COLO829 (cell line): ENCODE data around the gene SIPA1L3.

Source experiments
- DNase-seq: peaks from one replicate; pipeline ENCODE4 v3.0.0; 2012; ENCODE audit warnings: low spot score

The SIPA1L3 gene

DNA sequence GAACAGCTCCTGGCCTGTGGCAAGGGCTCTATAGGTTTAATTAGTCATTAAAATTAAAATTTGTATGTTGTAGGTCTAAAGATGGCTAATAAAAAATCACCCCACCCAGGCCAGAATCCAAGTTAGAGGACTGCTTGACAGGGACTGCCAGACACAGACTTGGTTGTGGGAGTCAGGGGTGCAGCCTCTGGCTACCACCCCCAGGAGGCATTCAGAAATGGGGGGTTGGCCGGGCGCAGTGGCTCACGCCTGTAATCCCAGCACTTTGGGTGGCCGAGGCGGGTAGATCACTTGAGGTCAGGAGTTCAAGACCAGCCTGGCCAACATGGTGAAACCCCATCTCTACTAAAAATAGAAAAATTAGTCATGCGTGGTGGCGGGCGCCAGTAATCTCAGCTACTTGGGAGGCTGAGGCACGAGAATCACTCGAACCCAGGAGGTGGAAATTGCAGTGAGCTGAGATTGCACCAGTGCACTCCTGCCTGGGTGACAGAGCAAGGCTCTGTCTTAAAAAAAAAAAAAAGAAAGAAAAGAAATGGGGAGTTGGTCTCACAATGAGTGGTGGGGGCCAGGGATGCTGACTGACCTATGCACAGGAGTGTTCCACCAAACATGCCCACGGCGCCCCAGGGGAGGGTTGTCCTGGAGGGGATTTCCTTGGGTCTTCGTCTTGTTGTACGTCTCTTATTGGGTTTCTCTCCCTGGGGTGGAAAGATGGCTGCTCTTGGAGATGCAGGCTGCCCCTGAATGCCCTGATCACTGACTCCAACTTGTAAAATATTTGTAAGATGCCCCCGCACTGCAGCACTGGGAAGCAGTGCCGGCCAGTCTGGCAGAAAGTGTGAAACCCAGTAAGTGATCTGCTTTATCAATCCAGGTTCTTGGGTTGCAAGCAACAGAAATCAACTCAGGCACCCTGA is 68.8 kb downstream of the SIPA1L3 start:
- DNase-seq = no peak

DNA sequence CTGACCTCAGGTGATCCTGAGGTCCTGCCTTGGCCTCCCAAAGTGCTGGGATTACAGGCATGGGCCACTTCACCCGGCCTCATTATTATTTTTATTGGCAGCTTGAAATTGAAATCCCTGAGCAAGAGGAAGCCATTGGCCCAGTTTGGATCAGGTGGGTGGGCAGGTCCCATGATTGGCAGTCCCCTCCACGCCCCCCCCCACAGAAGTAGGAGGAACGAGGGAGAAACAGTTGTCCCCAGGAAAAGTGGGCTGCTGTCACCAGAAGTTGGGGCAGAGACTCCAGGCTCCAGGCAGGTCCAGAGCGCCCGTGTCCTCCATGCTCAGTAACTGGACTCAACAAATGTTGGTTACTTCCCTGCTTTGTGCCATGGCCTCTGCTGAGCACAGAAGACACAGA is 70.4 kb downstream of the SIPA1L3 start:
- DNase-seq = no peak

DNA sequence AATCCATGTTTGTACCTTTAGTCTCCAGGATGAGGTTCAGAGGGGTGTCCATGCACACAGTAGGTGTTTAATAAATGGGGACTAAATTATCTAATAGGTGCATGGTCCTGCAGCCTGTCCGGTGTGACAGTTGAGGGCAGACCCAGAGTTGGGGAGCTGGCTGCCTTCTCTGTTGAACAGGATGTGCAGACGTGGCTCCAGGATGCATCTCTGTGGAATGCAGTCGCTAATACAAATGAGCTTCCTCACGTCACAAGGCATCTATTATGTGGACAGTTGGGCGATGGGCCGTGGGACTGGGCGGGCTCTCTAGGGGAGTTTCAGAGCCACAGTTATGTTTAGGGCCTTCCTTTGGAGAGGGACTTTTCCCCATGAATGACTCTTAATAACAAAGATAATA is 71.0 kb downstream of the SIPA1L3 start:
- DNase-seq = peak; percentile 72

DNA sequence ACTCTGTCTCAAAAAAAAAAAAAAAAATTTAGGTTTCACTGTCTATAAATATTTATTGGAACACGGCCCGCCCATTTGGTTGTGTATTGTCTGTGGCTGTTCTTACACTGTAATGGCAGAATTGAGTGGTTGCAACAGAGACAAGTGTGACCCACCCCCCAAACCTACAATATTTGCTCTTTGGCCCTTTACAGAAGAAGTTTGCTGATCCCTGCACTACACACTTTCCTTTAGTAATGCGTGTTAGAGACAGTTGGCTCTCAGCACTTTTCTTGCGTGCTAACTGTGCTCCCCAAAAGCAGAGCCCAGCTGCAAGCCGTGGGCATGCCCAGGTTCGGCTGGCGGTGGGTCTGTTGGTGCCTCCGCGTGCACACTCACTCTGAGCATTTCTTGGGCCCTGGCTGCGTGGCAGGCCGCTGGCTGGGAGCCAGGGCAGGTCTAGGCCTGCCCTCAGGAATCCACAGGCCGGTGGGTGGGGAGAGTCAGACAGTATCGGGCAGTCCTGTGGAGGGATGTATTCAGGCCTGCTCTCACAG is 72.6 kb downstream of the SIPA1L3 start:
- no peak for DNase-seq

DNA sequence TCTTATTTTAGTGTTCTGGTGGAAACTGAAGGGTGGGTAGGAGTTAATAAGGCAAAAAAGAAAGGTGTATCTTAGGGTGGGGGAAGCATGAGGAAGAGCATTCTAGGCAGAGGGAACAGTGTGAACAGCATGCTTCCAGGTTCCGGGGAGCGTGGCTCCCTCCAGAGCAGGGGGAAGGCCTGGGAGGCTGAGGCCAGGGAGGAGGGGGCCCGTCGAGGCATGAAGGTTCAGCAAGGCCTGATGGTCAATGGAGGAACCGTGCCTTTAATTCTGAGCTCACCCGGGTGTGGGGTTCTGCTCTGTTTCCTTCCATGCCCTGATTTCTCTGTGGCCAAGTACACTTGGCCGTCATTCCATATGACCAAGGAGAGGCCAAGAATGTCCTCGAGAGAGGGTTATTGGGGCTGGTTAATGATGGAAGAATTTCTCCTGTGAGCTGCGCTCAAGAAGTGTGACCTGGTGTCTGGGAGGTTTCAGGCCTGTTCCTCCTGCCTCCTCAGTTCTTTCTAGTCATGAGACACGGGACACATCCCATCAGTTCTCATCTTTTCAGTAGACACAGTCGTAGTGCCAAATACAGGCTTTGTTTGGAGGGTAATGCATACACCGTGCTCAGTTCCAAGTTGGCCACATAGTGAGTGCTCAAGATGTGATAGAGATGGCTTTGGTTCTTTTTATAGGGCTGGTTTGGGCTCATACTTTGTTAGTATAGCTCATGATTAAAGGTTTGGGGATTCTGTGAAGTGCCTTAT is 73.6 kb downstream of the SIPA1L3 start:
- no peak for DNase-seq

DNA sequence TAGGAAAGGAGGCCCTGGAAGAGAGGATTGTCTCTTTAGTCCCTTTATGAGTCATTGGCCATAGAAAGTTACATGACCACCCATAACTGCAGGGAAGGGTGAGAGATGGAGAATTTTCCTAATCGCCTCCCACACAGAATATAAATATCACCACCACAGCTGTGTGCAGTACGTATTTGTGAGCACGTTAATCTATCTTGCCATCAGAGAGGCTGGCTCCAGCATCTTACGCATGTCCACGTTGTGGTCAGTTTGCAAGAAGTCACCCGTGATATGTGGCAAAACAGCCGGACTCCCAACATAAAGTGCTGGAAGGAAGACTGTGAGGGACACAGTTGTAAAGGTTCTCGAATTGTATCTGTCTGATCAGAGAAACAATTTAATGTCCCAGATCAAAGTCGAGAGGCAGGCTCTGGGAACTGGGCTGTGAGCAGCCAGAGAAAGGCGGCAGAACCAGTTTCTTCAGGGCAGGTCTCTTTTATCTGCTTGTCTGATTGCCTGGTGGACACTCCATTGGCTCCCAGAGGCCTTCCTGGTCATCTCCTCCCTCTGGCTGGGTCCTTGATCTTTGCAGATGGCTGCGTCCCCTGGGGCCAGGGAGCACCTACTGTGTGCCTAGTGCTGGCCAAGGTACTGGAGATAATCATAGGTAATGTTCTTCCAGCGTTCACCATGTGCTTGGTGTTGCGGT is 74.9 kb downstream of the SIPA1L3 start:
- no peak for DNase-seq

DNA sequence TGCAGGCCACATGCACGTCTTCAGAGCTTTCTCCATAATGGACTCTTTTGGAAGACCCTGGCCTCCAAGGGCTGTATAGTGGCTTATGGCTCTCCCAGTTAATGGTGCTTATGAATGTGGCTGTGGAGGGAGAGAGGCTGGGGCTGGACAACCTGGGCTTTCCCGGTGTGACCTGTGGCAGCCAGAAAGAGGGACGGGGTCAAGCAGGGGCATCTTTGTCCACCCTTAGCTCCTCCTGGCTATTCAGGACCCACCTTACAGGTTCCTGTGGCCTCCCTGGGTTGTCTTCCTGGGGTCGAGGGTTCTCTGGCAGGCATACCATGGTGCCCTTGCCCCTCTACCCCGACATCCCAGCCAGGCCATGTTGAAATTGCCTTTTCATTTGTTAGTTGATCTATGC is 75.6 kb downstream of the SIPA1L3 start:
- DNase-seq = no peak

DNA sequence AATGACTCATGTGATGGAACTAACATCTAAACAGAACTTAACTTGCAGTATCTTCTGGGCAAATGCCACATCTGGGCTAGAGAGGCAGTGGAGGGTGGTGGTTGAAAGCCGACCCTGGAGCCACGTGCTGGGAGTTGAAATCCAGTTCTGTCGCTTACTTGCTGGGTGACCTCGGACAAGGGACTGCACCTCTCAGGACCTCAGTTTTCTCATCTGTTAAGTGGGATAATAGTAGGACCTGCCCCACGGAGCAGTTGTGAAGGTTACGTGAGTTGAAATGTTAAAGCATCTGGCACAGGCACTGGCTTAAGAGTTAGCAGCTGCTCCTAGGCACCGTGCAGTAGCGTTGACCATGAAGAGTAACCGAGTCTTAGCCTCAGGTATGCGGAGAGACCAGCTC is 76.1 kb downstream of the SIPA1L3 start:
- no peak for DNase-seq

DNA sequence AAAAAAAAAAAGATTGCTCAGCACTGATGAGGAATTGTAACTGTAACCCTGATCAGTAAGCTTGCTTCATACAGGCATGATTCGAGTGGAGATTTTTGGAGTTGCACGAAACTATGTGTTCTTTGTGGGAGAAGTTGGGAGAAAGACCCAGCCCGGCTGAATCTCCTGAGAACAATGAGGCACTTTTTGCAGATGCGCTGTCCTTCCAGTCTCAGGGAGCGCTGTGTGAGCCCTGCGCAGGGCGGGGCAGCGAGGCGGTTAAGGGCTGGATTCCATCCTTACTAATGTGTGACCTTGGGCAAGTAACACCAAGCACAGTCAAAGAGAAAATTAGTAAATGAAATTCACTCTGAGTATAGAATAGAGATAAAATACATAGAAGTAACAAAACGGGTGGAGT is 76.9 kb downstream of the SIPA1L3 start:
- peak; percentile 39 for DNase-seq

DNA sequence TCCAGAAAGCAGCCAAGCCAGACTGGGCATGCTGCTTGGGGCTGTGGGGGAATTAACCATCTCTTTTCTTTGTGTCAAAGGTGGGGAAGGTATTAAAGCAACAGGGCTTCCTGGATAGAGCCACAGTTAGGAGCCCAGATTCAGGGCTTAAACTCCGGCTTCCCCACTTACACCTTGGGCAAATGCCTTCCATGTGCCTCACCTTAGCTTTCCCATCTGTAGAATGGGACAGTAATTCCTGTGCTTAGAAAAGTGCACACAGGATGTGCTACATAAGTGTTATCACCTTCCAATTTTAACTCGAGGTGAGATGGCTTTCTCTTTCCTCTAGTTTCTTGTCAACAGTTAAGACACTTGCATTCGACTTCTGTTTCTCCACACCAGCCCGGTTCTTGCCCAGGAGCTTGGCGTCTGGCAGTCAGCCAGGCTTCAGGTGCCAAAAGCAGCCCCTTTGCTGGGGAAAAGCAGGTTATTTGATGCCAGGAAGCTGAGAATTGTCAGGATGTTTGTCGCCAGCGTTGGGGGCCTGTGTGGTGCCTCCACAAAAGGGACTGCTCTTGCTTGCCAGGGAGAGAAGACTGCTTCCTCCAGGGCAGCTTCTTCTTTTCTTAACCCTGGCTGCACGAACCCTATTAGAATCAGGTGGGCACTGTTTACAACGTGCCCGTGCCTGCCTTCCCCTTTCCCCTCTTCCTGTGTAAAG is 79.2 kb downstream of the SIPA1L3 start:
- DNase-seq = no peak

DNA sequence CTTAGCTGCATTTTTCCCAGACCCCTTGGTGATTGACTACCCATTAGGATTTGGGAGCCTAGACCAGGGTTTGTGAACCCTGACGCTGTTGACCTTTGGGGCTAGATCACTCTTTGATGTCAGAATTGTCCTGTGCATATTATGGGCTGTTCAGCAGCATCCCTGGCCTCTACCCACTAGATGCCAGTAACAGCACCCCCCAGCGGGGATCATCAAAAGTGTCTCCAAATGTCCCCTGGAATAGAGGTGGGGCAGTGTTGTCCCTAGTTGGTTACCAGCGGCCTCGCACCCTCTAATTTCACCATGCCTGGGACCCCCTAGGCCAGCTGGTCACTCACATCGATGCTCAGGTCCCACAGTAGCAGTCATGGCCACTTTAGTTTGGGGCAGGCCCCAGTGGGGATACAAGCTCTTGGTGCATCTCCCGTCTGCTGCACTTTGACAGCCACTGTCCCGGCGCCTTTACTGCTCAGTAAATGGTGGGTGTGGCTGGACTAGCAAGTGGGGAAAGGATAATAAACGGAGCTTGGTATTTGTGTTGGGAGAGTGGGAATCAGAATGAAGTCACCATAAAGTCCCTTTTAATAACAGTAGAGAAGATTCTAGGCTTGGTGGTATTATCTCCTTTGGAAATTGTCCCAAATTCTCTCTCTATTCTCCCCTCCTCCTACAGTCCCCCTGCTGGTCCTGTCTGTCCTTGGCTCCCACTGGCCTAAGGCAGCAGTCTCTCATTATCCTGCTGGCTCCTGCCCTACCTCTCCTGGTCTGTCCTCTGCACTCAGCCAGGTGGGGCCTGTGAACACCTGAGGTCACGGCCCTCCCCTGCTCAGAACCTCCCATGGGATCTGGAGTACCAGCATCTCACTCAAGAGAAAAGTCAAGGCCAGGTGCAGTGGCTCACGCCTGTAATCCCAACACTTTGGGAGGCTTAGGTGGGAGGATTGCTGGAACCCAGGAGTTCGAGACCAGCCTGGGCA is 80.6 kb downstream of the SIPA1L3 start:
- no peak for DNase-seq

DNA sequence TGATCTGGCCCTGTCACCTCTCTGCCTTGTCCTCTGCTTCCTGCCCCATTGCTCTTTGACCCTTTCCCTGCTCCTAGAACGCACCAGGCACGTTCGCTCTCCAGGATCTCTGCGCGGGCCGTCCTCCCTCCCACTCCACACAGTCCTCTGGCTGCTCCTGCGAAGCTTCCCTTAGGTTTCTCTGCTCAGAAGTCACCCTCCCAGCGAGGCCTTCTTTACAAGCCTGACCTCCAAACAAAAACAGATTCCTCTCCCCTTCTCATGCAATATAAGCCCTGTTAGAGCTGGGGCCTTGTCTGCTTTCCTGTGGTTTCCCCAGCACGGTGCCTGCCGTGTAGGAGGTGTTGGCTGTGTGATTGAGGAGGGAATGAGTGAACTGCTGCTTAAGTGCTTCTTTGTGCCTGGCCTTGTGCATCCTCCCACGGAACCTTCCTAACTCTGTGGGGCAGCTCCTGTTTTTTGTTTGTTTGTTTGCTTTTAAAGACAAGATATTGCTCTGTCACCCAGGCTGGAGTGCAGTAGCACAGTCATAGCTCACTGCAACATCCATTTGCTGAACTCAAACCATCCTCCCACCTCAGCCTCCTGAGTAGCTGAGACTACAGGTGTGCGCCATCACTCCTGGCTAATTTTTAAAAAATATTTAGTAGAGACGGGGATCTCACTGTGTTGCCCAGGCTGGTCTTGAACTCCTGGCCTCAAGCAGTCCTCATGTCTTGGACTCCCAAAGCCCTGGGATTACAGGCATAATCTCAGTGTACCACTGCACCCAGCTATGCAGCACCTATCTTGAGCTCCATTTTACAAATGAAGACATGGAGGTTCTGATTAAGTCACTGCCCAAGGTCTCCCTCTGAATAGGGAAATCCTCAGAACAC is 82.0 kb downstream of the SIPA1L3 start:
- no peak for DNase-seq

DNA sequence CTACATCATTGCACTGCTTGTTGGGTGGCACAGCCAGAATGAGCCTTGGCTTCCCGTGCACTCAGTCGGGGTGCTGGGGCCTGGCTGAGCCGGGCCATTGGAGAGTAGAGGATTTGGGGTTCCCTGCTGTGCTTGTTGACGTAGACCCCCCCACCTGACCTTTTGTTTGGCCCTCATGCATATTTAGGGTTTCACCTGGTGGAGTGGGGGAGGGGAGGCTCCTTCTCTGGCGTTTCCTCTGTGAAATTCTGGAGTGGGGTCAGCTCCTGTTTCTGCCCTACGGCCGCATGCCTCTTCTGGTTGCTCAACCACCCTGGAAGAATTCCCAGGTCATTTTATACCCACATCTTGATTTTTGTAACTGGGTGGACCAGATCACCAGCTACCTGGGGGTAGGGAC is 82.8 kb downstream of the SIPA1L3 start:
- no peak for DNase-seq

DNA sequence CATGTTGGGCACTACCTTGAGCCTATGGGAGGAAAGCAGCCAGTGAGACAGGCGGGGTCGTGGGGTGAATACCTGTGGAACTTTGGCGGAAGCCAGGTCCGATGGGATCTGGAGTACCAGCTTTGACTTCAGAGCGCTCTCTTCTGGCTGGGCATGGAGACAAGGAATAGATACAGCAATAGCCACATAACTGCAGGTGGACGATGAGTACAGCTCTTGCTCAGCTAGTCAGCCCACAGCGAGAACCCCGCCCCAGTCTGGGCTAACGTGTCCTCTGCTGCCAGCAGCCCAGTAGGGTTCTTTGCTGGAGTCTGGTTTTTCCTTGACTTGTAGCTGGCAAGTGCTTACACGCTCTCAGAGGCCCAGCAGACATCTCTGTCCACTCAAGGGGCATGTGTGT is 83.4 kb downstream of the SIPA1L3 start:
- DNase-seq = no peak

DNA sequence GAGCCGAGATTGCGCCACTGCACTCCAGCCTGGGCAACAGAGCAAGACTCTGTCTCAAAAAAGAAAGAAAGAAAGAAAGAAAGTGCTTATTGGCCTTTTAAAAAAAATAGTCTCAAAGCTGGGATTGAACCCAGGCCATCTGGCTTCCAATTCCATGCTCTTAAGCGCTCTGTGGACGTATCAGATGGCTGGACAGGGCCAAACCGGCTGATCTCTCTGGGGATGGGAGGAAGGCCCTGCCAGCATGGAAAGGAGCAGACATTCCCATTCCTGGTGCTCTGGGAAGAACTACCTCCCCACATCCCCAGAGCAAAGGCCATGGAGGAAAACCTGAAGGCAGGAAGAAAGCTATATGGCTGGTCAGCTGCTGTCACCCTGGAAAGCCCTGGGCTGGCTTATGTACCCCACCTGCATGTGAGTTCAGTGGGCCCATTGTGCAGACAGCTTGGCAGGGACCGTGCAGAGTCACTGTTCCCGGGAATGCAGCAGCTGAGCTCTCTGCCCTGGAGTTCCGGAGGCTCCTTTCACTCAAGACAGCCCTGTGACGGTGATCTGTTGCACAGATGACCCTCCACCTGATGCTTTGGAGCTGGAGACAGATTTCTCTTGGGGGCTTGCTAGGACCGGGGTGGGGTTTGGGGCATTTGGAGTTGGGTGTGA is 84.3 kb downstream of the SIPA1L3 start:
- no peak for DNase-seq

DNA sequence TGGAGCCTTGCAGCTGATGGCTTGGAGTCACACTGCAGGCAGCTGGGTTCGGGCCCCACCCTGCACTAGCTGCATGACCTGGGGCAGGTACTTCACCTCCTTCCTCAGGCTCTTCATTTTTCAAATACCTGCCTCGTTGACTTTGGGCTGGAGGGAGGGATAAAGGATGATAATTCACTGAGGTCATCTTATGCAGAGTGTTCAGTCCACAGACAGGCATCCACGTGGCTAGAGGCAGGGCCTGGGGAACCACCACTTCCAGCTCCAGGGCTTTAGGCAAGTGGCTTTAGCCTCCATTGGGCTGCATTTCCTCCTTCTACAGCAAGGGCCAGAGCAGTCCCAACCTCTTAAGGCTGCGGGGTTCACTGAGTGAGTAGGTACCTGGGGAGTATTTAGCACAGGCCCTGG is 84.8 kb downstream of the SIPA1L3 start:
- no peak for DNase-seq

DNA sequence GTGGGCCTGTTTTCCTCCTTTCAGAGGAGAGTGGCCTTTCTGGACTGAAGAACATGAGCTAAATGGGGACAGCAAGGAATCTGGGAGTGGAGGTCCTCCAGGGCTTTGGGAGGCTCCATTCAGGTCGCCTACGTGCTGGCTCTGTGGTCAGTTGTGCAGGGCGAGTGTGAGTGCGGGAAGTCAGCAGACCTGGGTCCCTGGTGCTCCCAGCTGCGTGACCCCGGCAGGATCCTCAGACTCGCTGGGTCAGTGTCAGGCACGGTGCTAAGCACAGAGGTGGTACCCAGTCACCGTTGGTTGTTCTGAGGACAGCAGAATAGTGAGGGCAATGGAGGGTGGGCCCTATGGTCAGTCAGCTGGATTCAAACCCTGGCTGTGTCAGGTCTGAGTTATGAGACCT is 85.8 kb downstream of the SIPA1L3 start:
- no peak for DNase-seq

DNA sequence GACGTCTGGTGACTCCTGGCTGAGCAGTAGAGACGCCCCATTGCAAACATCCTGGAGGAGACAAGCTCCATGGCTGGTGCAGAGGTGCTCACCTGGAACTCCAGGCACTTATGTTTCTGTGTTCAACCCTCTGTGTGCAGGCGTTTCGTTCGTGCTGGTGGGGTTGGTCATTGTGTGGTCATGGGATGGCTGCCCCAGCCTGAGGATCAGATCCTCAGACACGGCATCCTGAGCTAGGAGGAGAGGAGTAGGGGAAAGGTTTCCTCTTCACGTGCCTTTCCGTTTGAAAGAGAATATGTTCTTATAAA is 87.8 kb downstream of the SIPA1L3 start:
- DNase-seq = no peak

DNA sequence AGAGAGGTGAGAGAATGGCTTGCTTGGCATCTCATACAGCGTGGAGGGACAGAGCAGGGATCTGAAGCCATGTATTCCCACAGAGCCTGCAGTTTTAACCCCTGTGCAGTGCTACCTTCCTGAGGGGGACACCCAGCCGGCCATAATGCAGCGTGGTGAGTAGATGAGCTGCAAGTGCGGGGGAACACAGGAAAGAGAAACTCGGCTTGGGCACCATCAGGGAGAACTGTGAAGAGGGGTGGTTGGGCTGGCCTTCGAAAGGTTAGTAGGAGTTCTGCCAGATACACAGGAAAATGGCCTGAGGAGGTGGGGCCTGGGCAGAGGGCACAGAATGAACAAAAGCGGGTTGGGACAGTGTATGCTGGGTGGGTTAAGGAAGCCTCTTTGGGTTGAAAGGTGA is 88.3 kb downstream of the SIPA1L3 start:
- no peak for DNase-seq
